Retinal pigment epithelial cell (primary cell): ENCODE data around the gene CSRP2.

Experiments
- DNase-seq: peaks from one replicate; pipeline ENCODE4 v3.0.0-alpha.2; 2010; ENCODE audit warnings: low read depth
- H3K4me3 ChIP-seq: 2 replicates; pipeline ENCODE4 v1.5.1; 2011; ENCODE audit warnings: mild to moderate bottlenecking, low read length, control low read depth, moderate library complexity
- CTCF ChIP-seq: conservative IDR thresholded peaks from 2 replicates; pipeline ENCODE4 v1.5.1; 2011; ENCODE audit warnings: low read depth, low read length, control low read depth, inconsistent platforms

Gene CSRP2

GRCh38 chr12:76920172-76921099, 41.6 kb upstream of the CSRP2 start:
- DNase-seq = no peak
- no peak for TF ChIP-seq CTCF
- H3K4me3 ChIP-seq = no peak overlapping the region

GRCh38 chr12:76919383-76920171, 40.8 kb upstream of the CSRP2 start:
- no peak for DNase-seq
- TF ChIP-seq CTCF = no peak
- H3K4me3 ChIP-seq = no peak overlapping the region

- no peak overlapping the region for H3K4me3 ChIP-seq
- no peak for DNase-seq
- TF ChIP-seq CTCF = no peak
These were observed 37.3 kb upstream of the CSRP2 start for GRCh38 chr12:76916170-76916540.

- H3K4me3 ChIP-seq = no peak overlapping the region
- DNase-seq = no peak
- no peak for TF ChIP-seq CTCF
These were observed 36.7 kb upstream of the CSRP2 start for GRCh38 chr12:76915361-76916169.

GRCh38 chr12:76914102-76914859, 35.5 kb upstream of the CSRP2 start:
- no peak for DNase-seq
- H3K4me3 ChIP-seq = no peak overlapping the region
- TF ChIP-seq CTCF = no peak

- no peak overlapping the region for H3K4me3 ChIP-seq
- no peak for DNase-seq
- no peak for TF ChIP-seq CTCF
These were observed 30.5 kb upstream of the CSRP2 start for GRCh38 chr12:76909290-76909689.
